Neural progenitor cell (in vitro differentiated cells): ENCODE measurements around the gene DGLUCY.

Source experiments
- CTCF ChIP-seq: fragments of 200-600 bp; sonication (generic); IDR thresholded peaks from 2 replicates; pipeline ENCODE4 v1.5.1; 2017; ENCODE audit warnings: antibody characterized with exemption, mild to moderate bottlenecking
- EZH2 ChIP-seq: fragments of 200-600 bp; sonication (generic); IDR thresholded peaks from 2 replicates; pipeline ENCODE4 v1.6.1; 2017; ENCODE audit warnings: antibody characterized with exemption, mild to moderate bottlenecking, moderate library complexity
- EZH2phosphoT487 ChIP-seq: fragments of 200-600 bp; sonication (generic); IDR thresholded peaks from 2 replicates; pipeline ENCODE4 v1.6.1; 2017; ENCODE audit warnings: antibody characterized with exemption

- TF ChIP-seq CTCF (no peak), EZH2 (no peak), EZH2phosphoT487 (no peak)
These were observed 97.1 kb downstream of the DGLUCY start for GRCh38 chr14:91211017-91211416.
